Prostate gland (tissue), 2 donors: ENCODE measurements around the gene AKAP12. TPM values are rescaled to one million over a fixed set of nuclear protein-coding genes. Genes with fewer than 3 reads are reported as not detected.
"Not testable (repeated sequence)": the region's sequence is repeated elsewhere in the genome, so short reads cannot be mapped to it uniquely, and the experiment has no call there.

ENCODE experiments used
- DNase-seq: peaks from one replicate; pipeline ENCODE4 v3.0.0-alpha.2; 2019; ENCODE audit warnings: low spot score
- H3K27ac ChIP-seq, 2 donors: fragments of 200-600 bp; sonication (generic); 2 replicates each; pipeline ENCODE4 v1.5.1; 2017 to 2019
- H3K27me3 ChIP-seq: fragments of 200-600 bp; sonication (generic); replicated peaks from 2 replicates; pipeline ENCODE4 v1.5.1; 2019; ENCODE audit not compliant: insufficient read depth
- H3K36me3 ChIP-seq, 2 donors: fragments of 200-600 bp; sonication (generic); 1 replicate in 1 of 2; 2 replicates in 1 of 2; pipeline versions ENCODE4 v1.5.1 to v1.8.1; 2017 to 2019
- H3K4me1 ChIP-seq: fragments of 200-600 bp; sonication (generic); replicated peaks from 2 replicates; pipeline ENCODE4 v1.5.1; 2019
- H3K4me3 ChIP-seq, 2 donors: fragments of 200-600 bp; sonication (generic); 2 replicates each; pipeline ENCODE4 v1.5.1; 2017 to 2019
- H3K9me3 ChIP-seq: fragments of 200-600 bp; sonication (generic); 2 replicates; pipeline ENCODE4 v1.5.1; 2017
- CTCF ChIP-seq, 4 experiments: fragments of 200-600 bp in 2 of 4; fragments of 450-650 bp in 2 of 4; sonication (generic) in 2 of 4; IDR thresholded peaks; 1 replicate in 3 of 4; 2 replicates in 1 of 4; pipeline ENCODE4 v1.5.1; 2016 to 2019; ENCODE audit warnings: antibody characterized with exemption in 4 of 4, mild to moderate bottlenecking in 2 of 4, moderate library complexity in 2 of 4
- POLR2A ChIP-seq: fragments of 450-650 bp; IDR thresholded peaks from one replicate; pipeline ENCODE4 v1.6.1; 2016; ENCODE audit warnings: antibody characterized with exemption, mild to moderate bottlenecking
- POLR2AphosphoS5 ChIP-seq: sonication (generic); formaldehyde crosslinking; IDR thresholded peaks from one replicate; pipeline ENCODE4 v1.6.1; 2017; ENCODE audit warnings: antibody characterized with exemption
- WGBS: methylation state at CpG from one replicate; pipeline ENCODE4 v1.1.5; 2018; 5-methylcytosine and 5-hydroxymethylcytosine counted together
- intact Hi-C: fragments of 100-400 bp; cut with DNase I; formaldehyde crosslinking; loops from one replicate; pipeline ENCODE4 v1.14.2; 2022
- total RNA-seq, 2 donors: library from RNA; depleted of rRNA; stranded (reverse); fragments of >200 nt; gene quantifications; one replicate each; pipeline ENCODE4 v1.1.0, GENCODE V29; 2016

The AKAP12 gene
- total RNA-seq, 2 donors from 2014 or later, result 29.4 to 159 TPM

GRCh38 chr6:151310852-151311767 is 71.3 kb downstream of the AKAP12 start:
- 84% methylated on average over 14 of the region's 14 CpGs for WGBS
- no peaks in the 10 kb centered on the region for H3K9me3 ChIP-seq
- no peaks in the 10 kb centered on the region for H3K27me3 ChIP-seq
- TF ChIP-seq CTCF (IDR thresholded peaks at IDR 0.05) (no peak), POLR2AphosphoS5 (no peak), POLR2A (no peak)
- H3K27ac ChIP-seq, result no peak overlapping the region
- H3K36me3 ChIP-seq, result no peaks in the 10 kb centered on the region
- no peak overlapping the region for H3K4me3 ChIP-seq
- DNase-seq, result no peak
- no peaks in the 10 kb centered on the region for H3K4me1 ChIP-seq
- intact Hi-C loops, result no loop called here

GRCh38 chr6:151313066-151313491 is 73.3 kb downstream of the AKAP12 start:
- H3K4me1 ChIP-seq, result no peaks in the 10 kb centered on the region
- H3K4me3 ChIP-seq, result no peak overlapping the region
- WGBS, result 58% methylated on average over 5 of the region's 5 CpGs
- no peak for DNase-seq
- TF ChIP-seq POLR2A, result no peak
- no peak for TF ChIP-seq CTCF (IDR thresholded peaks at IDR 0.05)
- no peak for TF ChIP-seq POLR2AphosphoS5
- intact Hi-C loops, result no loop called here
- H3K36me3 ChIP-seq, result no peaks in the 10 kb centered on the region
- no peaks in the 10 kb centered on the region for H3K27me3 ChIP-seq
- H3K27ac ChIP-seq, result no peak overlapping the region
- H3K9me3 ChIP-seq, result no peaks in the 10 kb centered on the region

GRCh38 chr6:151315661-151316060 is 75.9 kb downstream of the AKAP12 start:
- H3K4me1 ChIP-seq, H3K36me3 ChIP-seq, DNase-seq, intact Hi-C loops, H3K4me3 ChIP-seq, H3K9me3 ChIP-seq, H3K27me3 ChIP-seq, H3K27ac ChIP-seq: not testable (repeated sequence)
- WGBS, result 92% methylated on average over 3 of the region's 3 CpGs

- H3K27ac ChIP-seq, result no peak overlapping the region
- no peak for TF ChIP-seq POLR2AphosphoS5
- no peak for TF ChIP-seq POLR2A
- TF ChIP-seq CTCF (IDR thresholded peaks at IDR 0.05), result no peak
- 67% methylated on average over 2 of the region's 2 CpGs for WGBS
Measured at GRCh38 chr6:151317103-151317994, 77.6 kb downstream of the AKAP12 start.

GRCh38 chr6:151317995-151318365 is 78.2 kb downstream of the AKAP12 start:
- H3K36me3 ChIP-seq, result no peaks in the 10 kb centered on the region
- no peak overlapping the region for H3K27ac ChIP-seq
- no peaks in the 10 kb centered on the region for H3K4me1 ChIP-seq
- H3K4me3 ChIP-seq, result no peak overlapping the region
- no peaks in the 10 kb centered on the region for H3K9me3 ChIP-seq
- no peaks in the 10 kb centered on the region for H3K27me3 ChIP-seq
- no peak for DNase-seq
- 83% methylated on average over 3 of the region's 3 CpGs for WGBS
- TF ChIP-seq POLR2A, result no peak
- no peak for TF ChIP-seq CTCF (IDR thresholded peaks at IDR 0.05)
- no peak for TF ChIP-seq POLR2AphosphoS5
- intact Hi-C loops, result no loop called here

More at GRCh38 chr6:151317103-151317994, 77.6 kb downstream of the AKAP12 start:
- H3K4me1 ChIP-seq, result no peaks in the 10 kb centered on the region
- intact Hi-C loops, result no loop called here
- H3K36me3 ChIP-seq, result no peaks in the 10 kb centered on the region
- no peak overlapping the region for H3K4me3 ChIP-seq
- H3K9me3 ChIP-seq, result no peaks in the 10 kb centered on the region
- DNase-seq, result no peak
- no peaks in the 10 kb centered on the region for H3K27me3 ChIP-seq
